ENCODE measurements around the gene LEPR.

LEPR gene

GRCh38 chr1:65414538-65414937 lies 5.9 kb upstream of the LEPR start:
- TF ChIP-seq EZH2phosphoT487 (conservative IDR thresholded peaks at IDR 0.05; ENCODE audit: low read length) (no peak), CTCF (IDR thresholded peaks at IDR 0.05; ENCODE audit: insufficient read depth, low read length, poor library complexity, severe bottlenecking) (no peak)
- H3K9me3 ChIP-seq (ENCODE audit: insufficient read depth, low read length) = no peaks in the 10 kb centered on the region
- no peaks in the 10 kb centered on the region for H4K20me1 ChIP-seq (ENCODE audit: low read depth, low read length)
- no peaks in the 10 kb centered on the region for H3K36me3 ChIP-seq (ENCODE audit: low read length)
- no peaks in the 10 kb centered on the region for H3K79me2 ChIP-seq (ENCODE audit: insufficient read depth, low read length)
- H3K27me3 ChIP-seq (ENCODE audit: low read length) = no peaks in the 10 kb centered on the region
- H3K4me2 ChIP-seq (ENCODE audit: low read depth, low read length, poor library complexity, severe bottlenecking) = no peak overlapping the region
- H2AFZ ChIP-seq (ENCODE audit: low read depth, low read length, severe bottlenecking) = no peak overlapping the region
- H3K9me2 ChIP-seq (replicated peaks; ENCODE audit: insufficient read depth, low read length) = no peaks in the 10 kb centered on the region
- no peaks in the 10 kb centered on the region for H3F3A ChIP-seq (ENCODE audit: insufficient read depth)
- no peak overlapping the region for H3K27ac ChIP-seq (ENCODE audit: low read depth, low read length)
- H3K4me3 ChIP-seq (ENCODE audit: insufficient read depth, low read length, poor library complexity, severe bottlenecking) = no peak overlapping the region
- H3K9ac ChIP-seq (ENCODE audit: low read length) = no peak overlapping the region

GRCh38 chr1:65416767-65417166 lies 3.7 kb upstream of the LEPR start:
- Histone ChIP-seq H4K20me1 (ENCODE audit: low read depth, low read length) (no peaks in the 10 kb centered on the region), H2AFZ (ENCODE audit: low read depth, low read length, severe bottlenecking) (no peak overlapping the region), H3F3A (ENCODE audit: insufficient read depth) (no peaks in the 10 kb centered on the region), H3K4me2 (ENCODE audit: low read depth, low read length, poor library complexity, severe bottlenecking) (no peak overlapping the region), H3K9me3 (ENCODE audit: insufficient read depth, low read length) (no peaks in the 10 kb centered on the region), H3K9ac (ENCODE audit: low read length) (no peak overlapping the region), H3K27ac (ENCODE audit: low read depth, low read length) (no peak overlapping the region), H3K27me3 (ENCODE audit: low read length) (no peaks in the 10 kb centered on the region), H3K36me3 (ENCODE audit: low read length) (no peaks in the 10 kb centered on the region), H3K9me2 (replicated peaks; ENCODE audit: insufficient read depth, low read length) (no peaks in the 10 kb centered on the region), H3K4me3 (ENCODE audit: insufficient read depth, low read length, poor library complexity, severe bottlenecking) (no peak overlapping the region), H3K79me2 (ENCODE audit: insufficient read depth, low read length) (0 out of 2 replicates have a peak, but pooled peaks cover 5% of the 10 kb centered on the region)
- TF ChIP-seq CTCF (IDR thresholded peaks at IDR 0.05; ENCODE audit: insufficient read depth, low read length, poor library complexity, severe bottlenecking) (no peak), EZH2phosphoT487 (conservative IDR thresholded peaks at IDR 0.05; ENCODE audit: low read length) (no peak)

DNA sequence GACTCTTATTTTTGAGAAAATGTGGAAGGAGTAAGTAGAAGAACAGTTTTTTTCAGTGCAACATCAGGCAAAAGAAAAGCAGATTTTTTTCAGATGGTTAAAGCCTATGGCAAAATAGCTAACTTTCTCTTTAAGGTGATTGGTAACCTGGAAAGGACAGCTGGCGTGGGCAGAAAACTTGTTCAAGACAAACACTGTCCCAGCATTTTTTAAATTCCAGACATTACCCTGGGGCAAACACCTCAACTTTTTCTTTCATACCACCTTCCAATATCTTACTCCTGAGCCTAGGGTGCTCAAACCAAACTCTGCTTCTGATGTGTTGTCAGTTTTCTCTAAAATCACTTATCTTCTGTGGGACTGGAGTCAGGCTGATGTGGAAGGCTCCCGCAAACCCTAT lies 2.7 kb upstream of the LEPR start:
- no peak overlapping the region for H2AFZ ChIP-seq (ENCODE audit: low read depth, low read length, severe bottlenecking)
- no peak overlapping the region for H3K27ac ChIP-seq (ENCODE audit: low read depth, low read length)

More for the DNA sequence above, 2.7 kb upstream of the LEPR start:
- H3K9me3 ChIP-seq (ENCODE audit: insufficient read depth, low read length) = no peaks in the 10 kb centered on the region
- H3K79me2 ChIP-seq (ENCODE audit: insufficient read depth, low read length) = 0 out of 2 replicates have a peak, but pooled peaks cover 5% of the 10 kb centered on the region
- no peaks in the 10 kb centered on the region for H3F3A ChIP-seq (ENCODE audit: insufficient read depth)
- H3K27me3 ChIP-seq (ENCODE audit: low read length) = no peaks in the 10 kb centered on the region
- H4K20me1 ChIP-seq (ENCODE audit: low read depth, low read length) = no peaks in the 10 kb centered on the region
- no peak for TF ChIP-seq EZH2phosphoT487 (conservative IDR thresholded peaks at IDR 0.05; ENCODE audit: low read length)
- no peak for TF ChIP-seq CTCF (IDR thresholded peaks at IDR 0.05; ENCODE audit: insufficient read depth, low read length, poor library complexity, severe bottlenecking)
- H3K9ac ChIP-seq (ENCODE audit: low read length) = no peak overlapping the region
- H3K4me3 ChIP-seq (ENCODE audit: insufficient read depth, low read length, poor library complexity, severe bottlenecking) = no peak overlapping the region
- no peak overlapping the region for H3K4me2 ChIP-seq (ENCODE audit: low read depth, low read length, poor library complexity, severe bottlenecking)
- no peaks in the 10 kb centered on the region for H3K36me3 ChIP-seq (ENCODE audit: low read length)
- H3K9me2 ChIP-seq (replicated peaks; ENCODE audit: insufficient read depth, low read length) = no peaks in the 10 kb centered on the region
